ENCODE measurements around the gene TEKTIP1. TPM values are rescaled to one million over a fixed set of nuclear protein-coding genes. Genes with fewer than 3 reads are reported as not detected.
A peak's percentile ranks its signal among the peaks of the same experiment; 100 is the strongest.

The TEKTIP1 gene
- total and polyA plus RNA-seq, 12 donors = 0.09 to 1.3 (median 0.79) TPM; not detected in 1

DNA sequence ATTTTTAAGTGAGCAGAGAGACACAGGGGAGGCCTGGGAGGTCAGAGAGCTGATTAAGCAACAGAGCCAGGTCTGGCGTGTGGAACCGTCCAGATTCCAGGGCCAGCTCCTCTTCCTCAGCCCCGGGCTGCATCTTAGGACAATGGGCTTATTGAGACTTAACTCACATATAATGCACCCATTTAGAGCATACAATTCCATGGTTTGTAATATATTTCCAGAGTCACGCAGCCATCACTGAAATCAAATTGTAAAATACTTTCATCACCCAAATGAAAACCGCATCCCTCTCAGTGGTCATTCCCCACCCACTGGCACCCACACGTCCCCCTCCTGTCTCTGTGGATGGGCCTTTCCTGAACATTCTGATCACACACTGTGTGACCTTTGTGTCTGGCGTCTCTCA, 31.6 kb downstream of the TEKTIP1 start:
- TF ChIP-seq CTCF (IDR thresholded peaks at IDR 0.05) = no peak
- no peak for ATAC-seq
- H3K27ac ChIP-seq = no peak overlapping the region
- H3K27me3 ChIP-seq = no peaks in the 10 kb centered on the region
- DNase-seq = no peak
- H3K9me3 ChIP-seq = no peaks in the 10 kb centered on the region
- H3K4me1 ChIP-seq = peaks cover 5 to 27% (median 15%) of the 10 kb centered on the region in 9 donors
- WGBS, 2 donors = 81 to 83% methylated on average over 7 of the region's 7 CpGs
- peaks cover 0 to 13% (median 0%) of the 10 kb centered on the region in 9 donors for H3K36me3 ChIP-seq
- H3K4me3 ChIP-seq = no peak overlapping the region
- intact Hi-C loops (cut with DNase I) = loop anchor here in 1 of 10 donors (10.0 kb wide), 1 partner anchor 54 kb away; the partner anchor contains the start of gene CACTIN

GRCh38 chr19:3572132-3572854, 33.3 kb downstream of the TEKTIP1 start:
- intact Hi-C loops (cut with DNase I) = loop anchor here in 4 of 10 donors (1.0 to 10.0 kb wide), 3 partner anchors 15 to 65 kb away; partner anchors contain the start of genes MFSD12 (in 3 of the 4), CACTIN (in 1 of the 4) and FZR1 (in 1 of the 4)
- TF ChIP-seq CTCF (IDR thresholded peaks at IDR 0.05) = no peak
- peaks cover 10 to 40% (median 26%) of the 10 kb centered on the region in 9 donors for H3K4me1 ChIP-seq
- ATAC-seq (peak; percentile 96 to 99 (median 98)), DNase-seq (peak; percentile 100)
- peaks cover 0 to 13% (median 0%) of the 10 kb centered on the region in 9 donors for H3K36me3 ChIP-seq
- H3K4me3 ChIP-seq = peak overlapping the region; percentile 59 to 100 (median 96)
- H3K27me3 ChIP-seq = no peaks in the 10 kb centered on the region
- H3K27ac ChIP-seq = peak overlapping the region in 6 of 10 donors; percentile 37 to 84 (median 60)
- H3K9me3 ChIP-seq = no peaks in the 10 kb centered on the region
- WGBS, 2 donors = 1% methylated on average over 48 of the region's 48 CpGs

GRCh38 chr19:3572855-3573161, 33.8 kb downstream of the TEKTIP1 start, which contains the start of gene HMG20B:
TSS of gene HMG20B (plus strand) at chr19:3572944. CDS start at chr19:3573310, 366 bp downstream.
- H3K9me3 ChIP-seq = no peaks in the 10 kb centered on the region
- H3K27me3 ChIP-seq = no peaks in the 10 kb centered on the region
- peak within 1 kb of the TSS in 9 of 10 donors; percentile 61 to 90 (median 77) for H3K27ac ChIP-seq
- no peak for TF ChIP-seq CTCF (IDR thresholded peaks at IDR 0.05)
- 0 to 1% methylated on average over 30 of the region's 30 CpGs for WGBS, 2 donors
- intact Hi-C loops (cut with DNase I) = loop anchor here in 4 of 10 donors (1.0 to 10.0 kb wide), 3 partner anchors 16 to 66 kb away; partner anchors contain the start of genes MFSD12 (in 3 of the 4), CACTIN (in 1 of the 4) and FZR1 (in 1 of the 4)
- peak in 1 of 8 donors; percentile 0 for ATAC-seq
- H3K36me3 ChIP-seq = peaks cover 0 to 13% (median 0%) of the 10 kb centered on the region in 9 donors
- H3K4me1 ChIP-seq = peaks cover 10 to 40% (median 26%) of the 10 kb centered on the region in 9 donors
- H3K4me3 ChIP-seq = peak within 1 kb of the TSS; percentile 66 to 100 (median 96)
- no peak for DNase-seq

DNA sequence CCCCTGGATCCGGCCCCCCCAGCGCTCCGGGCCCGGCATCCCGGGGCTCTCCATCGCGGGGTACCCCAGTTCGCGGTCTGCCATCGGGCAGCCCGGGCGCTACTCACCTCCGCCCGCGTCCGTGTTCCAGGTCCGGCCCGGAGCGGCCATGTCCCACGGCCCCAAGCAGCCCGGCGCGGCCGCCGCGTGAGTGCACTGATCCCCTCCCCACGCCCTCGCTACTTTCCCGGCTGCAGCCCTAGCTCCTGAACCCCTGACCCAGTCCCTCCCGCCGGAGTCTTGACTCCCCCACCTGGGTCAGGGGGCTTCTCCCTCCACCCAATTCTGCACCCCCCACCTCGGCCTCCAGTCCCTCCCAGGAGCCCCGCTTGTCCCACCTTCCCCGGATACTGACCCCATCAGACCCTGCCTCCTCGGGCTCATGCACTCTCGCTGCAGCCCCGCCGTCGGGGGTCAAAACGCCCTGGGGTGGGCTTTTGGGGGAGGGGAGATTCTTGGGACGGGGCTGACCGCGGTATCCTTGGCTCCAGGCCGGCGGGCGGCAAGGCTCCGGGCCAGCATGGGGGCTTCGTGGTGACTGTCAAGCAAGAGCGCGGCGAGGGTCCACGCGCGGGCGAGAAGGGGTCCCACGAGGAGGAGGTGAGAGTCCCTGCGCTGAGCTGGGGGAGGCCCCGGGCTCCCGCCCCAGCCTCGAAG, 34.3 kb downstream of the TEKTIP1 start:
- intact Hi-C loops (cut with DNase I) = loop anchor here in 2 of 10 donors (2.0 to 10.0 kb wide), 2 partner anchors 51 to 67 kb away; partner anchors contain the start of genes CACTIN (in 1 of the 2) and FZR1 (in 1 of the 2)
- H3K36me3 ChIP-seq = peaks cover 0 to 13% (median 0%) of the 10 kb centered on the region in 9 donors
- 0 to 2% methylated on average over 59 to 60 of the region's 60 CpGs for WGBS, 2 donors
- H3K4me1 ChIP-seq = peaks cover 10 to 40% (median 26%) of the 10 kb centered on the region in 9 donors
- no peak for TF ChIP-seq CTCF (IDR thresholded peaks at IDR 0.05)
- peak in 7 of 8 donors; percentile 0 to 16 (median 1) for ATAC-seq
- peak overlapping the region in 9 of 10 donors; percentile 61 to 90 (median 77) for H3K27ac ChIP-seq
- peak overlapping the region; percentile 66 to 100 (median 96) for H3K4me3 ChIP-seq
- peak in 1 of 2 donors; percentile 43 for DNase-seq
- H3K9me3 ChIP-seq = no peaks in the 10 kb centered on the region
- no peaks in the 10 kb centered on the region for H3K27me3 ChIP-seq
